ENCODE results near the gene LPP.

LPP gene

GRCh38 chr3:188380722-188381121, 226.8 kb downstream of the LPP start:
- no peak overlapping the region for H3K27ac ChIP-seq (replicated peaks)
- H3K27me3 ChIP-seq (ENCODE audit: insufficient read depth, poor library complexity, severe bottlenecking): no peaks in the 10 kb centered on the region
- TF ChIP-seq POLR2AphosphoS5 (IDR thresholded peaks at IDR 0.05; ENCODE audit: low read depth): no peak
- TF ChIP-seq GABPA (IDR thresholded peaks at IDR 0.05; ENCODE audit: low read depth): no peak
- no peak for TF ChIP-seq SPI1 (IDR thresholded peaks at IDR 0.05; ENCODE audit: borderline replicate concordance, low read depth)
- TF ChIP-seq CTCF (IDR thresholded peaks at IDR 0.05; ENCODE audit: insufficient read depth, low read length): no peak
- no peak for TF ChIP-seq REST (IDR thresholded peaks at IDR 0.05; ENCODE audit: insufficient replicate concordance, low read depth)
- no peak overlapping the region for H3K4me3 ChIP-seq (replicated peaks; ENCODE audit: insufficient read depth, low read length)
- DNase-seq (ENCODE audit: low read depth in 1 of 2, low spot score in 1 of 2): no peak

GRCh38 chr3:188383748-188384147, 229.8 kb downstream of the LPP start:
- no peak overlapping the region for H3K27ac ChIP-seq (replicated peaks)

GRCh38 chr3:188385295-188385694, 231.3 kb downstream of the LPP start:
- no peak for TF ChIP-seq SPI1 (IDR thresholded peaks at IDR 0.05; ENCODE audit: borderline replicate concordance, low read depth)
- TF ChIP-seq CTCF (IDR thresholded peaks at IDR 0.05; ENCODE audit: insufficient read depth, low read length): no peak
- TF ChIP-seq GABPA (IDR thresholded peaks at IDR 0.05; ENCODE audit: low read depth): no peak
- no peak for TF ChIP-seq POLR2AphosphoS5 (IDR thresholded peaks at IDR 0.05; ENCODE audit: low read depth)
- TF ChIP-seq REST (IDR thresholded peaks at IDR 0.05; ENCODE audit: insufficient replicate concordance, low read depth): no peak
- peak; percentile 57 to 65 for DNase-seq (ENCODE audit: low read depth in 1 of 2, low spot score in 1 of 2)
- no peaks in the 10 kb centered on the region for H3K27me3 ChIP-seq (ENCODE audit: insufficient read depth, poor library complexity, severe bottlenecking)
- no peak overlapping the region for H3K4me3 ChIP-seq (replicated peaks; ENCODE audit: insufficient read depth, low read length)
- no peak overlapping the region for H3K27ac ChIP-seq (replicated peaks)

More at GRCh38 chr3:188383748-188384147, 229.8 kb downstream of the LPP start:
- Histone ChIP-seq H3K4me3 (replicated peaks; ENCODE audit: insufficient read depth, low read length) (no peak overlapping the region), H3K27me3 (ENCODE audit: insufficient read depth, poor library complexity, severe bottlenecking) (no peaks in the 10 kb centered on the region)
- no peak for DNase-seq (ENCODE audit: low read depth in 1 of 2, low spot score in 1 of 2)
- TF ChIP-seq SPI1 (IDR thresholded peaks at IDR 0.05; ENCODE audit: borderline replicate concordance, low read depth): no peak
- no peak for TF ChIP-seq CTCF (IDR thresholded peaks at IDR 0.05; ENCODE audit: insufficient read depth, low read length)
- no peak for TF ChIP-seq POLR2AphosphoS5 (IDR thresholded peaks at IDR 0.05; ENCODE audit: low read depth)
- TF ChIP-seq GABPA (IDR thresholded peaks at IDR 0.05; ENCODE audit: low read depth): no peak
- no peak for TF ChIP-seq REST (IDR thresholded peaks at IDR 0.05; ENCODE audit: insufficient replicate concordance, low read depth)
